Neutrophil (primary cell): ENCODE measurements around the gene ZNF554.

Source experiments
- H3K27ac ChIP-seq: fragments of 200-600 bp; sonication (generic); 2 replicates; pipeline ENCODE4 v1.5.1; 2016; ENCODE audit warnings: mild to moderate bottlenecking, moderate library complexity
- H3K27me3 ChIP-seq: fragments of 200-600 bp; sonication (generic); 2 replicates; pipeline ENCODE4 v1.6.0; 2016; ENCODE audit warnings: mild to moderate bottlenecking
- H3K36me3 ChIP-seq: fragments of 200-600 bp; sonication (generic); 2 replicates; pipeline ENCODE4 v1.5.1; 2017
- H3K4me1 ChIP-seq, 2 experiments: fragments of 200-600 bp in 1 of 2; sonication (generic) in 1 of 2; 1 replicate in 1 of 2; 2 replicates in 1 of 2; pipeline versions ENCODE4 v1.5.1 to v1.6.1; 2013 to 2016; ENCODE audit warnings: low read depth in 1 of 2, low read length in 1 of 2, mild to moderate bottlenecking in 1 of 2, moderate library complexity in 1 of 2; ENCODE audit not compliant: control insufficient read depth in 1 of 2, insufficient read depth in 1 of 2
- H3K4me3 ChIP-seq, 2 experiments: fragments of 200-600 bp in 1 of 2; sonication (generic) in 1 of 2; 1 replicate in 1 of 2; 2 replicates in 1 of 2; pipeline ENCODE4 v1.5.1; 2013 to 2016; ENCODE audit warnings: low read depth in 1 of 2, low read length in 1 of 2, mild to moderate bottlenecking in 1 of 2, moderate library complexity in 1 of 2
- H3K9me3 ChIP-seq: fragments of 200-600 bp; sonication (generic); 2 replicates; pipeline ENCODE4 v1.5.1; 2016
- CTCF ChIP-seq: fragments of 200-600 bp; sonication (generic); IDR thresholded peaks from 2 replicates; pipeline ENCODE4 v1.5.1; 2016; ENCODE audit warnings: antibody characterized with exemption

The ZNF554 gene

DNA sequence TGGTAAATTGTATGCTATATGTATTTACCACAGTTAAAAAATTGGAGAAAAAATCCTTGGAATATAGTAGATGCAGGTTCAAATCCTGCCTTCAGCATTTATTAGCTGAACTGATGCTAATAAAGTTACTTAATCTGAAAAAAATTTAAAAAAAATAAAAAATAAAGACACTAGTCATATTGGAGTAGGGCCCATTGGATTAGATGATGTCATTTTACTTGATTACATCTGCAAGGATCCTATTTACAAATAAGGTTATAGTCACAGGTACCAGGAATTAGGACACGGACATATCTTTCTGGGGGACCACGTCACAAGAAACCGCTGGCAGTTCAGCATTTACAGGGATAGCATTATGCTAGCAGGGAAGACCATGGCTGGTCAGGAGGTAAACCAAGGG, 27.8 kb downstream of the ZNF554 start:
- Histone ChIP-seq H3K27me3 (peaks cover 7% of the 10 kb centered on the region), H3K27ac (no peak overlapping the region), H3K36me3 (peaks cover 4% of the 10 kb centered on the region), H3K4me1 (peaks cover 0 to under 1% of the 10 kb centered on the region in 2 experiments), H3K9me3 (peaks cover 17% of the 10 kb centered on the region), H3K4me3 (no peak overlapping the region)
- TF ChIP-seq CTCF: no peak

- Histone ChIP-seq H3K4me1 (no peaks in the 10 kb centered on the region), H3K36me3 (peaks cover 11% of the 10 kb centered on the region), H3K9me3 (peaks cover 24% of the 10 kb centered on the region), H3K27me3 (no peaks in the 10 kb centered on the region), H3K27ac (no peak overlapping the region), H3K4me3 (no peak overlapping the region)
- no peak for TF ChIP-seq CTCF
Observed at GRCh38 chr19:2848616-2849015, 28.9 kb downstream of the ZNF554 start.

DNA sequence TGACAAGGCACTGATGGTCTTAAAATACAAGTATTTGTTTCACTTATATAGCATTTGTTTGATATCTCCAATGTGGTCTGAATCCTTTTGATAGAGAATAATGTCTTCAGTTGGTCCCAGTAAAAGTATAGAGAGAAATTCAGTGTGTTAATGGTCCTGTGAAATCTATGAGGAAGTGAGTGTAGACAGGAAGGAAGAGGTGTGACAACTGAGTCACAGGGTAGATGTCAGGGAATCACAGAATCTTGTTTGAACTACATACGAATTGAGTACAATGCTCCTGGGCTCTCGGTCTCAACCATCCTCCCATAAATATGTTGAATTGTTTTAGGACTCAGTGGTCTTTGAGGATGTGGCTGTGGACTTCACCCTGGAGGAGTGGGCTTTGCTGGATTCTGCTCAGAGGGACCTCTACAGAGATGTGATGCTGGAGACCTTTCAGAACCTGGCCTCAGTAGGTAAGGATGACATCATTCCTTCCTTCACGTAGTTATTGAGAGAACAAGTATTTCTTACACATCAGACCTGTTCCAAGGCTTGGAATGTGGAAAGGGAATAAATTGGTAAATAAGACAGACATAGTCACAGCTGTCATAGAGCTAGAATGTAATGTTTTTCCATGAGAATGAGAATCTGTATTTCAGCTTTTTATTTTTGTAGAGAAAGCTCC, 30.7 kb downstream of the ZNF554 start:
- Histone ChIP-seq H3K27ac (no peak overlapping the region), H3K36me3 (peaks cover 11% of the 10 kb centered on the region), H3K4me1 (no peaks in the 10 kb centered on the region), H3K27me3 (no peaks in the 10 kb centered on the region), H3K9me3 (peaks cover 37% of the 10 kb centered on the region), H3K4me3 (no peak overlapping the region)
- TF ChIP-seq CTCF: no peak

DNA sequence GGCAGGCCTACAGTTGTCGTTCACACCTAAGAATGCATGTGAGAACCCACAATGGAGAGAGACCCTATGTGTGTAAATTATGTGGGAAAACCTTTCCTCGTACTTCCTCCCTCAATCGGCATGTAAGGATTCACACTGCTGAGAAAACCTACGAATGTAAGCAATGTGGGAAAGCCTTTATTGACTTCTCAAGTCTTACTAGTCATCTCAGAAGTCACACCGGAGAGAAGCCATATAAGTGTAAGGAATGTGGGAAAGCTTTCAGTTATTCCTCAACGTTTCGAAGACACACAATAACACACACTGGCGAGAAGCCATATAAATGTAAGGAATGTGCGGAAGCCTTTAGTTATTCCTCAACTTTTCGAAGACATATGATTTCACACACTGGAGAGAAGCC, 32.9 kb downstream of the ZNF554 start:
- no peak overlapping the region for H3K4me3 ChIP-seq

GRCh38 chr19:2853015-2853606, 33.4 kb downstream of the ZNF554 start:
- Histone ChIP-seq H3K36me3 (peaks cover 11% of the 10 kb centered on the region), H3K27ac (no peak overlapping the region), H3K4me3 (no peak overlapping the region), H3K4me1 (no peaks in the 10 kb centered on the region), H3K9me3 (peaks cover 37% of the 10 kb centered on the region), H3K27me3 (no peaks in the 10 kb centered on the region)
- TF ChIP-seq CTCF: no peak

More for the DNA sequence above, 32.9 kb downstream of the ZNF554 start:
- Histone ChIP-seq H3K27ac (no peak overlapping the region), H3K36me3 (peaks cover 11% of the 10 kb centered on the region), H3K4me1 (no peaks in the 10 kb centered on the region), H3K9me3 (peaks cover 37% of the 10 kb centered on the region), H3K27me3 (no peaks in the 10 kb centered on the region)
- TF ChIP-seq CTCF: no peak
